Measurements from ENCODE around the gene SLC11A1.

SLC11A1 gene, protein sequence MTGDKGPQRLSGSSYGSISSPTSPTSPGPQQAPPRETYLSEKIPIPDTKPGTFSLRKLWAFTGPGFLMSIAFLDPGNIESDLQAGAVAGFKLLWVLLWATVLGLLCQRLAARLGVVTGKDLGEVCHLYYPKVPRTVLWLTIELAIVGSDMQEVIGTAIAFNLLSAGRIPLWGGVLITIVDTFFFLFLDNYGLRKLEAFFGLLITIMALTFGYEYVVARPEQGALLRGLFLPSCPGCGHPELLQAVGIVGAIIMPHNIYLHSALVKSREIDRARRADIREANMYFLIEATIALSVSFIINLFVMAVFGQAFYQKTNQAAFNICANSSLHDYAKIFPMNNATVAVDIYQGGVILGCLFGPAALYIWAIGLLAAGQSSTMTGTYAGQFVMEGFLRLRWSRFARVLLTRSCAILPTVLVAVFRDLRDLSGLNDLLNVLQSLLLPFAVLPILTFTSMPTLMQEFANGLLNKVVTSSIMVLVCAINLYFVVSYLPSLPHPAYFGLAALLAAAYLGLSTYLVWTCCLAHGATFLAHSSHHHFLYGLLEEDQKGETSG

DNA sequence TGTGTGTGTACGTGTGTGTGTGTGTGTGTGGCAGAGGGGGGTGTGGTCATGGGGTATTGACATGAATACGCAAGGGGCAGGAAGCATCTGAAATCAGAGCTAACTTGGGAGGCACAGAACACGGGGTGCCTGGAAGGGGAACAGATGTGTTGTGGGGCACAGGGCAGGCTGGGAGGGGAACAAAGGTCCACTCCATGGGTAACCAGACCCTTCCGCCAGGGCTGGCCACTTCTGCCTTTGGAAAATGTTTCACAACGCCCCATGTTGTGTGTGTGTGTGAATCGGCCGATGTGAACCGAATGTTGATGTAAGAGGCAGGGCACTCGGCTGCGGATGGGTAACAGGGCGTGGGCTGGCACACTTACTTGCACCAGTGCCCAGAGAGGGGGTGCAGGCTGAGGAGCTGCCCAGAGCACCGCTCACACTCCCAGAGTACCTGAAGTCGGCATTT lies at the start of gene SLC11A1:
TSS of gene SLC11A1 (plus strand) at position 358 of the 451 bp plus-strand sequence. CDS start 96 bp downstream, outside the sequence.
- no peak for DNase-seq (ENCODE audit: low read depth)

DNA sequence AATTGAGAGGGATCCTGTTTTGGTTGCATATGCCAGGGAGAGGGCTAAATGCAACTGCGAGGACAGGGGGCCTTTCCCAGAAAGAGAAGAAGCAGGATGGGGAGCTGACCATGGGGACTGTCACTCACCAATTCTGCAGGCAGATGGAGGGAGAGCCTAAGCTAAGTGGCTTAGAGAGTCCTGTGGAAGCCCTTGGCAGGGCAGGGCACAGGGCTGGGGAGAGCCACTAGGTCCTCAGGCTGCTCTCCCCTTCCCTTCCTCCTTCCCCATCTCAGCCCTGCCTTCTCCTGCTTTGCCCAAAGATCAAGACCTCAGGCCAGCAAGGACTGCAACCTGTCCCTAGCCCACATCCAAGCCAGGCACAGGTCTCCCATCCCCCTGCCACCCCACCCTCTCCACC lies 49.8 kb upstream of the SLC11A1 start:
- no peak for DNase-seq (ENCODE audit: low read depth)

DNA sequence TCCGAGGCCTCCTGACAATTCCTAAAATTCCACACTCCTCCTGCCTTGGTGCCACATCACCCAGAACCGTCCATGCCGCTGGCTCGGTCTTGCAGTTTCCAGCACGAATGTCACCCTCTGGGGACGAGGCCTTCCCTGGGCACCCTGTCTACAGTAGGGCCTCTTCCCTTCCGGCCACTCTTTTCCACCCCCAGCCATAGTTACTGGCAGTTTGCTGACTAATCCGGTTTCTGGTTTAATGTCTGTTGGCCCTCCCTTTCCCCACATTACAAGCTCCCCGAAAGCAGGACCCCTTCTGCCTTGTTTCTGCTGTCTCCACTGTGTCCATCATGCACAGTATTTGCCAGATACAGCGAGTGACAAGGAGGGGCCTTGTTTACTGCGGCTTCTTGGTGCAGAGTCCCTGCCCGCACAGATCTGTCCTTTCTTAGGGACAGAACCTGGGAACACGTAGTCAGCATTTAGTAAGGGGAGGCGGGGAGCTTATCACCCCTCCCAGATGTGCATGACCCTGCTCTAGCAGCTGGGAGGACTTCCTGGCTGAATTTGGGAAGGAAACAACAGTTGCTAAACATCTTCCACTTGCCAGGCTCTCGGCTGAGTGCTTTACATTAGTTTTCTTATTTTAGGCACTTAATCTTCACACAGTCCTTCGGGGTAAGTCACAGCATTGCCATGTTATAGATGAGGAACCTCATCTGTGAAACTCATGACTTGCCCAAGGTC lies 49.0 kb upstream of the SLC11A1 start:
- no peak for DNase-seq (ENCODE audit: low read depth)

DNA sequence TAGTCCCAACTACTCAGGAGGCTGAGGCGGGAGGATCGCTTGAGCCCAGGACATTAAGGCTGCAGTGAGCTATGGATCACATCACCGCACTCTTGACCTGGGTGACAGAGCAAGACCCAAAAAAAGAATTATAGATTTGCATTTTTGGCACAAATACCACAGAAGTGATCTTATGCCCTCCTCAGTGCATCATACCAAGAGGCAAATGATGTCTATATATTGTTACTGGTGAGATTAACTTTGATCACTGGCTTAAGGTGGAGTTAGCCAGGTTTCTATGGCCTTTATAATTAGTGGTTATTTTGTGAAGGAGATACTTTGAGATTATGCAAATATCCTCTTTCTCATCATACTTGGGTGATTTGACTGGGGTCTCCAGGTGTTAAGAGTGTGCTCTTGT lies 47.5 kb upstream of the SLC11A1 start:
- no peak for DNase-seq (ENCODE audit: low read depth)

DNA sequence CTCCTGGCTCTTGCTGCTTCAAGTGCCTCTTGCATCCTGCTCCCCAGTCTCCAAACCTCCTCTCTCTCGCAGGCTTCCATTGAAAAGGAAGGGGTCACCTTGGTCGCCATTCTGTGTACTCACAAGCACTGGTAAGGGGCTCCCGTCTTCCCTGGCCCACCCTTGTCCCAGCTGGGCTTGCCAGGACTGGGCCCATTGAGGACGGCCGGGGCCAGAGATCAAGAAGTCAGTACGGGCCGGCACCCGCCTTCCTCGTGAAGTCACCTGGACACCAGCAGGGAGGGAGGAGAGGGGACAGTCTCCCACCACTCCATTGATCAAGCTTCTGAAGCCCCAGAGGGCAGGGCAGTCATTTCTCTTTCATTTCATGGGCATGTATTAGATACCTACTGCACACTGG lies 41.4 kb upstream of the SLC11A1 start:
- DNase-seq (ENCODE audit: low read depth): no peak

DNA sequence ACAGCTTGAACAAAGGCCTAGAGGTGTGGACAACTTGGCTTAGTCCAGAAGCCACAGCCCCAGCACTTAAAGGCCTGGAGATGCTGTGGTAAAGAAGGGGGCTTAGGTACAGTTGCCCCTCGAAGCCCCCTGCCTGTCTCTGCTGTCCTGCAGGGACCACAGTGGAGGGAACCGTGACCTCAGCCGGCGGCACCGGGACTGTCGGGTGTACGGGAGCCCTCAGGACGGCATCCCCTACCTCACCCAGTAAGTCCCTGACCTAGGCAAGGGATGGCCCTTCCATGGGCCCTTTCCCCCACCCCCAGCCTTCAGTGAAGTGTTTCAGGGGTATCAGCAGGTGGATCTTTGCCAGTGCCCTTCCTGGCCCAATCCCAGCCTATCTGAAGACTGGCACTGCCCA lies 40.7 kb upstream of the SLC11A1 start:
- no peak for DNase-seq (ENCODE audit: low read depth)

DNA sequence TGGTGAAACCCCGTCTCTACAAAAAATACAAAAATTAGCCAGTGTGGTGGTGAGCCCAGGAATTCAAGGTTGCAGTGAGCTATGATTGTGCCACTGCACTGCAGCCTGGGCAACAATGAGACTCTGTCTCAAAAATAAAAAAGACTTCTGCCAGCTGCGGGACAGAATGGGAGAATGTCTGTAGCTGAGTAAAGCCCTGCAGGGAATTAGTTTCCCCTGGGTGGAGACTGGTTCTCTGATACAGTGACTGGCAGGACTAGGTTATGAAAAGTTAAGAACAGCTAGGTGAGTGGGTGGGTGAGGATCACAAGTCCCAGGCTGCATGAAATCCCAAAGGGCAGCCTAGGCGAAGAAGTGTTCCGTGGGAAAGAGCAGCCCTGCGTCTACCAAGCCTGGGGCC lies 39.2 kb upstream of the SLC11A1 start:
- no peak for DNase-seq (ENCODE audit: low read depth)

DNA sequence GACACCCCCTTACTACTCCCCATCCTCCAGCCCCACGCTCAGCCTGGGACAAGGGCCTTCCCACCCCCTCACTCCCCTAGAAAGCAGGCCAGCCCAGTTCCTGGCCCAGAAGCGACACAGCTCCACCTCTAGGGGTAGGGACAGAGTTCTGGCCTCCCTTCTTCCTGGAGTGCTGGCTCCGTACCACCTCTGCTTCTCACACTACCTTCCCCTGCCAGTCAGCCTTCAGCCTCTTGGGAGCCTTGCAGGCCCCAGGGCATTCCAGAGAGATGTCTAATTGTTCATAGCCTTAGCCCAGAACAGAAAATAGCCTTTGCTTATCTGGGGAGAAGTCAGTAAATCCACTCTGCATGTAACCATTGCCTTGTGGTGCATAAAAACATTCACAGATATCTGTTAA lies 38.5 kb upstream of the SLC11A1 start:
- DNase-seq (ENCODE audit: low read depth): no peak

DNA sequence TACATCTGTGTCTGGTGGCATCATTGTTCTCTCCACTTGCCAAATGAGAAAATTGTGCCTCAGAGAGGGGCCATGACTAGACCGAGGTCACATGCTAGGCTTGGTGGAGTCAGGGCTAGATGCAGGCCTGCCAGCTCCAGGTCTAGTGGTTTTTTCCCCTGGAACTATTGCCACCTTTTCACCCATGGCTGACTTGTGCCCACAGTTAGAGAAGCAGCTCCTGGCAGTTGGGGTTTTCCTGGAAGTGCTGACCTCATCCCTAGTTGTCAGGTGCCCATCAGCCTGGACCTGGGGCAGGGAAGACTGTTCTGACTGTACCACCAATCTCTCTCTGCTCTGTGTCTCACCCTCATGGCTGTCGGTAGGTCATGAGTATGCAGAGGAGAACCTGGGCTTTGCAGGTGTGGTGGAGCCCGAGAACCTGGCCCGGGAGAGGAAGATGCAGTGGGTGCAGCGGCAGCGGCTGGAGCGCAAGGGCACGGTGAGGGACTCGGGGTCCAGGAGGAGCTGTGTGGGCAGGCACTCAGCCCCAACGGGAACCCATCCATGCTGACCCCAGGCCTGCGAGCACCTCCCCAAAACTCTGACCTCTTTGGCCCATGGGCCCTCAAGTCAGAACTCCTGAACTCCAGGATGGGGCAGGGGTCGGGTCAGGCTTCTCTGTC lies 37.9 kb upstream of the SLC11A1 start:
- DNase-seq (ENCODE audit: low read depth): no peak

DNA sequence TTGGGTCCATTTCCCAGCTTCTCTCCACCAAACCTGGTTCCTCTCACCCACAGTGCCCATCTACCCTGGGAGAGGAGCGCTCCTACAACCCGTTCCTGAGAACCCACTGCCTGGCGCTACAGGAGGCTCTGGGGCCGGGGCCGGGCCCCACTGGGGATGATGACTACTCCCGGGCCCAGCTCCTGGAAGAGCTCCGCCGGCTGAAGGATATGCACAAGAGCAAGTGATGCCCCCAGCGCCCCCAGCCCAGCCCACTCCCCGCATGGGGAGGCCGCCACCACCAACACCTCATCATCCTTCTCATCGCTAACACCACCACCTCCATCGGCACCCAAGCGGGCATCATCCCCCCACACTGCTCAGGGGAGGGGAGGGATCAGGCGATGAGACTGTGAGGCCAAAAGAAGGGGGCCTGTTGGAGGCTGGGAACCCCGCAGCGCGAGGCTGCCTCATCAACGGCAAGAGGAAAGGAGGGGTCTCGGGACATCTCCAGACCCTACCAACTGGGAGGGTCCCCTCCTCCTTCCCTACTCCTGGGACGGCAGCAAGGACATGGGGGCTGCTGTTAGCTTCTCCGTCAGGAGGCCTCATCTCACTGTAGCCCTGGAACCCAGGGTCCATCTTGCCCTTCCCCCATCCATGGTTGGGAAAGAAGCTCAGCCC lies 37.2 kb upstream of the SLC11A1 start:
- no peak for DNase-seq (ENCODE audit: low read depth)

DNA sequence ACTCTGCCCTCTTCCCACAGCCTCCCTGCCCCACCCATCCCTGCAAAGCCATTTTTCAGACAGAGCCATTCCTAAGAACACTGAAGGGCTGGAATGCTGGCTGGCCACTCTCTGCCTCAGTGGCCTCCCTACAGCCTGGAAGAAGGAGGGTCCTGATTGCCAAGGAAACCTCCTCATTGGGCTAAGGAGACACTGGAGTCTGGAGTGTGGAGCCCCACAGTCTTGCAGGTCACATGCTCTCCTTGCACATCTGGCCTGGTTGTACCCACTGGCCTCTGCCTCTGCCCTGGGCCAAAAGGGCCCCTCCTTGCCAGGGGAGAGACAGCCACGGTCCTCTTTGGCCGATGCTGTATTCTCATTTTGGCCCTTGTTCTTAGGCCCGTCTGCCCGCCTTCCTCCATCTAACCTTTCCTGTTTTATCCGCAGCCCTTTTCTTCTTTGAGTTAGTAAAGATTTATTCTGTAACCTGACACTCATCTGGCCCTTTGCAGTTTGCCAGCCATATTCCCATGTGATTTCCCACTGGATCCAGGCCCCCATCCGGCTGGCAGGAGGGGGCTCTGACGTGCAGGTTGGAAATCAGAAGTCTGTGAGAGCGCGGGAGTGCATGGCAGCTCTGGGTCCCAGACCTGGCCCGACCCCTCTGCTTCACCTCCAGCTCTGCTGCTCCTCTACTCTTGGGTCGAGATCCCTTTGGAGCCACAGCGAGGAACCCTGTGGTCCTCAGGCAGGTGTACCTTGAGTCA lies 36.4 kb upstream of the SLC11A1 start:
- DNase-seq (ENCODE audit: low read depth): no peak

DNA sequence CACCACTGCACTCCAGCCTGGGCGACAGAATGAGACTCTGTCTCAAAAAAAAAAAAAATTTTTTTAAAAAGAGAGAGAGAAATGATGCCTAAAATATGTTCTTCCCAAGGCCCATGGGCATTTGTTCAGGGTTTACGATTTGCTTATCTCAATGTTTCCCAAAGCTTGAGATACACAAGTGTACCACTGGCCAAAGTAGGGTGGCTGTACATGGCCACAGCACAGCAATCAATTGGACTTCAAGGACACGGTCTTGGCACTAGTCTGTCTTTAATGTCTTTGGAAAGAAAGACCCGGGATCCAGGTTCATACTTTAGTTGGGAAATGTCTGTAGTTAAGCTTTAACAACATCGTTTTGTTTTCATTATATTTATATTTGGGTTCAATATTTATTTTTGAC lies 34.9 kb upstream of the SLC11A1 start:
- DNase-seq (ENCODE audit: low read depth): no peak

DNA sequence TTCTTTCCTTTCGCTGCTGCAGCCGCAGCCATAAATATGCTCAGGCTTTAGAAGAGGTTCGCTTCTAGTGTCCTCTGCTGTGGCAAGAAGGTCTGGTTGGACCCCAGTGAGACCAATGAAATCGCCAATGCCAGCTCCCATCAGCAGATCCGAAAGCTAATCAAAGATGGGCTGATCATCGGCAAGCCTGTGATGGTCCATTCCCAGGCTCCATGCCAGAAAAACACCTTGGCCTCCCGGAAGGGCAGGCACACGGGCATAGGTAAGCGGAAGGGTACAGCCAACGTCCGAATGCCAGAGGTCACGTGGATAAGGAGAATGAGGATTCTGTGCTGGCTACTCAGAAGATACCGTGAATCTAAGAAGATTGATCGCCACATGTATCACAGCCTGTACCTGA lies 28.0 kb upstream of the SLC11A1 start:
- no peak for DNase-seq (ENCODE audit: low read depth)

DNA sequence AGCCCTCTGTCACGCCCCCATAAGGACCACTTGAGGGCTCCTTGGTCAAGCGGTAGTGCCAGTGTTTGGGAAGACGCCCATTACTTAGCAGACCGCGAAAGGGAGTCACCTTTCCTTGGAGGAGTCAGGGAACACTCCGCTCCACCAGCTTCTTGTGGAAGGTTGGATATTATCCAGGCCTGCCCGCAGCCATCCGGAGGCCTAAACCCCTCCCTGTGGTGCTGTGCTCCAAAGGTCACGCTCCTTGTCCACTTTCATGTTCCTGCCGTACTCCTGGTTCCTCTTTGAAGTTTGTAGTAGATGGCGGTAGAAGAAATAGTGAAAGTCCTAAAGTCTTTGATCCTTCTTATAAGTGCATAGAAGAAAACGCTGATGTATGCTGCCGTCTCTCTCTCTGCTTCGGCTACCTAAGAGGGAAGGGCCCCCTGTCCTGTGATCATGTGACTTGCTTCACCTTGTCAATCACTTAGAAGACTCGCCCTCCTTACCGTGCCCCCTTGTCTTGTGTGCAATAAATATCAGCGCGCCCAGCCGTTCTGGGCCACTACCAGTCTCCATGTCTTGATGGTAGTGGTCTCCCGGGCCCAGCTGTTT lies 27.1 kb upstream of the SLC11A1 start:
- DNase-seq (ENCODE audit: low read depth): no peak

DNA sequence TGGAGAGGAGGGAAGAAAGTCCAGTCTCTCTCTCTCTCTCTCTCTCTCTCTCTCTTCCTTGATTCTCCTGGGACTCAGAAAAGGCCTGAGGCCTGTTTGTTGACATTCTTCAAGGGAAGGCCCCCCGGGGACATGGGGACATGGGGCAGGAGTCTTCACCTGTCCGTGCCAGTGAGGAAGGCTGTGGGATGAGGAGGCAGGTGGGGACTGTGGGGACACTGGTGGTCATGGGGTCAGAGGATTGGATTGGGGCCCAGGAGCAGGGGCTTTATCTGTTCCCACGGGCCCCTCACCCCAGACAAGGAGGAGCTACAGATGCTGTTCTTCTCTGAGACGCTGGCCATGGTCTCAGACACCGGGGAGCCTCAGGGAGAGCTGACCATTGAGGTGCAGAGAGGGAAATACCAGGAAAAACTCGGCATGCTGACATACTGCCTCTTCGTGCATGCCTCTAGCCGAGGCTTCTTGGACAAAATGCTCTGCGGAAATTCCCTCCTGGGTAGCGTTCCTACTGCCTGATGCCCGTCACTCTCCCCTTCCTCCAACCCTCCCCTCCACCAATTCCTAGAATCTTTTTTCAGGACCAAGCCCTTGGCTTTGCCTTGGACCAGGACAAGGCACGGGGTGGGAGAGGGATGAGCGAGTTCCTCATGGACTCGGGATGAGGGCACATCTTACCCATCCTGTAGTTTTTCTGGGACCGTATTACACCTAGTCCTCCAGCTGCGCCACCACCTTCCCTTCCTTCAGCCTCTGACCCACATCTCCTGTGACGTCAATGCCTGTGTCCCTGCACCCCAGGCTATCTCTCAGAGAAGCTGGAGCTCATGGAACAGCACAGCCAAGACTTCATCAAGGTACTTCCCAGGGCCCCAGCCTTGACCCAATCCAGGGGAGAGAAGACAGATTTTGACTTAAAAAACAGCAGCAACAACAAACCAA lies 24.6 kb upstream of the SLC11A1 start:
- no peak for DNase-seq (ENCODE audit: low read depth)

DNA sequence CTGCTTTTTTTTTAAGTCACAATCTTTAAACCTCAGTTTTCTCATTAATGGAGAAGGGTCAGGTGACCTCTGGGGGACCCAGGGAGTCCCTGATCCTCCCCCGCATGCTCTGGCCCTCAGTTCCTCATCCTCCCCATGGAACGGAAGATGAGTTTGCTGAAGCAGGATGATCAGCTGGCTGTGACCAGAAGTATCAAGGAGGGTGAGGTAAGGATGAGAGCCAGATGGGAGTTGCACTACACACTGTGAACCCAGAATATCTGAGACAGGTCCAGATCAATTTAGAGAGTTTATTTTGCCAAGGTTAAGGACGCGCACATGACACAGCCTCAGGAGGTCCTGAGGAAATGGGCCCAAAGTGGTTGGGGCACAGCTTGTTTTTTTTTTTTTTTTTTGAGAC lies 21.6 kb upstream of the SLC11A1 start:
- DNase-seq (ENCODE audit: low read depth): no peak

DNA sequence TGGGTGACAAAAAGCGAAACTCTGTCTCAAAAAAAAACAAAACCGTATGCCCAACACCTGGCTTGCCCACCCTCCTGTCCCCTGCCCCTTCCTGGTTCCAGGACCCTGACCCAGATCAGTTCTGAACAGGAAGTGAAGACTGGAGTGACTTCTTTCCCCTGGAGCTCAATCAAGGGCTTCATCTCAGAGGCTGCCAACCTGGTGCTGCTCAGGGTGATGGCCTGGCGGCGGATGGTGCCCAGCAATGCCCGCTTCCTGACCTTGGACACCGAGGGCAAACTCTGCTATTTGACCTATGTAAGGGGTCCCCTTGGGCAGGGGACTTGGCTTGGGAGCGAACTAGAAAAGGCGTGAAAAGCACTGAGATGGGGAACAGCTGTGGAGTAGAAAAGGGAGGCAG lies 19.5 kb upstream of the SLC11A1 start:
- DNase-seq (ENCODE audit: low read depth): no peak

DNA sequence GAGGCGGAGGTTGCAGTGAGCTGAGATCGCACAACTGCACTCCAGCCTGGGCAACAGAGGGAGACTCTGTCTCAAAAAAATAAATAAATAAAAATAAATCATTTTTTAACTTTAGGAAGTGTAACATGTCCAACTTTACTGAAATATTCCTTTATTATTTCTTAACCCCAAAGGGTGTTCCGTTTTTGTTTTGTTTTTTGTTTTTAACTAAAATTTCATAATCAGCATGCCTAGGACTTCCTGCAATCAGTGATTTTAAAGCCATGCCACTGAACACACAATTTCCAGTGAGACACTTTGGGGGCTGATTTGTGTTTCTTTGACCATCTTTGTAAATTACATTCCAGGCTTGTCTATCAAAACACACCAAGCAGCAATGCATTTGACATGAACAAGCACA lies 18.3 kb upstream of the SLC11A1 start:
- no peak for DNase-seq (ENCODE audit: low read depth)

DNA sequence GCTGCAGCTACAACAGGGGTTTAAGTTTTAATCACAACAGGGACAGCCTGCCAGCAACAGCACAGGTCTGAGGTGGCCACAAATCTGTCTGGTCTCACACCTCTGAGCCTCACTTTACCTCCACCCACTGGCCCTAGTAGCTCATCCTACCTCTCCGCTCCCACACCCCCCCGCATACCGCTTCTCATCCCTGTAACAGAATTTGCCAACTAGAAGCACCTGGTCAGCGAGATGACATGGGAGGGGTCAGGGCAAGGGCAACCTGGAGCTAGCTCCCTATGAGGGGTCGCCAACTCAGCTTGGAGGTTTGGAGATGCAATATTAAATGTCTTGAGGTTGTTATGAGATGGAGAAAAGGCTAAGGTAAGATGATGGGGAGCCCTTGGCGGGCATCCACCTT lies 17.9 kb upstream of the SLC11A1 start:
- DNase-seq (ENCODE audit: low read depth): no peak
